Measurements from ENCODE around the gene SLC22A25.

DNA sequence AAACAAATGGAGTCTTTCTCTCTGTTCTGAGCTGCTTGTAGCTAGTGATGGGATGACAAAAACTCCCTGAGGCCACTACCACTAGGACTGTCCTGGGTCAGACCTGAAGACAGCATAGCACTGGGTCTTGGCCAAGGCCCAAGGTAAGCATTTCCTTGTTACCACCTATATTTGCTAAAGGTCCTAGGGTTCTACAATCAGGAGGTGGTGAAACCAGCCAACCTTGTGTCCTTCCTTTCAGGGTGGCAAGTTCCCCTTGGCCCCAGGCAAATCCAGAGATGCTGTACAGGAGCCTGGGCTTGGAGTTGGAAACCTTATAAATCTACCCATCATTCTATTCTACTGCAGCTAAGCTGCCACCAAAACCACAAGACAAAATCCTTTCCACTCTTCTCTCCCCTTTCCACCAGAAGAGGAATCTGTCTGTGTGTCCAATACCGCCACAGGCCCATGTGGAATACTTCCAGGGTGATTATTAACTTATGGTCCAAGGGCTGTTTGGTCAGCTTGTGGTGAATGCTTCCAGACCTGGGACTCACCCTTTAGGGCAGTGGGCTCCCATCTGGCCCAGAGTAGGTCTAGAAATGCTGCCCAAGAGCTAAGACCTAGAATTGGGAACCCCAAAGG lies 16.8 kb downstream of the SLC22A25 start:
- no peak for TF ChIP-seq EZH2phosphoT487 (IDR thresholded peaks at IDR 0.05; ENCODE audit: borderline replicate concordance, low read length)
- no peak for TF ChIP-seq CTCF (IDR thresholded peaks at IDR 0.05; ENCODE audit: low read depth, low read length, poor library complexity, severe bottlenecking)

Data from DOHH2 (cell line).